H1 (cell line): ENCODE results near the gene HACD4. TPM values are rescaled to one million over a fixed set of nuclear protein-coding genes. Genes with fewer than 3 reads are reported as not detected.

Source experiments
- CTCF ChIA-PET: fragments of 300-600 bp; sonication (Branson Sonifier 250); formaldehyde crosslinking; loops from one replicate; lab custom pipeline; 2021; ENCODE audit not compliant: partially characterized antibody; lab: Charles Lee
- POLR2A ChIA-PET: fragments of 300-600 bp; sonication (Branson Sonifier 250); formaldehyde crosslinking; loops from one replicate; lab custom pipeline; 2021; ENCODE audit warnings: inconsistent platforms; ENCODE audit not compliant: partially characterized antibody; lab: Charles Lee
- DNase-seq, 2 experiments: peaks; one replicate each; pipeline versions ENCODE4 v3.0.0 to v3.0.0-alpha.2; 2010 to 2022; ENCODE audit warnings: low spot score in 2 of 2, low read depth in 1 of 2, mixed read lengths in 1 of 2
- FAIRE-seq: peaks from 2 replicates; lab custom pipeline; 2011; peaks lifted over from hg19 to GRCh38; lab: Jason Lieb, UNC
- H2AFZ ChIP-seq: 2 replicates; pipeline ENCODE4 v1.8.1; 2012; ENCODE audit warnings: low read length, inconsistent platforms
- H2AK5ac ChIP-seq: 2 replicates; pipeline ENCODE4 v1.6.1; 2013; ENCODE audit warnings: low read depth, low read length
- H2BK120ac ChIP-seq: replicated peaks from 2 replicates; pipeline ENCODE3; 2013; ENCODE audit warnings: low read depth, low read length, inconsistent platforms
- H2BK12ac ChIP-seq: 2 replicates; pipeline ENCODE4 v1.6.1; 2013; ENCODE audit warnings: low read depth, low read length
- H2BK15ac ChIP-seq: 2 replicates; pipeline ENCODE4 v1.6.1; 2013; ENCODE audit warnings: low read length
- H2BK20ac ChIP-seq: 2 replicates; pipeline ENCODE4 v1.6.1; 2013; ENCODE audit warnings: low read length
- H2BK5ac ChIP-seq: 2 replicates; pipeline ENCODE4 v1.6.1; 2013; ENCODE audit warnings: low read depth, low read length
- H3K14ac ChIP-seq: 2 replicates; pipeline ENCODE4 v1.6.1; 2013; ENCODE audit warnings: inconsistent platforms; ENCODE audit not compliant: insufficient read length
- H3K18ac ChIP-seq: 2 replicates; pipeline ENCODE4 v1.6.1; 2013; ENCODE audit warnings: low read length; ENCODE audit errors: extremely low read depth
- H3K23ac ChIP-seq: 2 replicates; pipeline ENCODE4 v1.6.1; 2013; ENCODE audit warnings: inconsistent platforms; ENCODE audit not compliant: insufficient read length
- H3K23me2 ChIP-seq: 2 replicates; pipeline ENCODE4 v1.6.1; 2013; ENCODE audit warnings: low read depth, low read length
- H3K27ac ChIP-seq: 2 replicates; pipeline ENCODE4 v1.6.1; 2011; ENCODE audit warnings: low read depth, low read length, inconsistent platforms
- H3K27me3 ChIP-seq, 4 experiments: replicated peaks in 1 of 4; 1 replicate in 1 of 4; 2 replicates in 3 of 4; pipeline versions ENCODE4 v1.6.1 to v1.8.1; 2011 to 2013; ENCODE audit warnings: low read length in 3 of 4, mild to moderate bottlenecking in 3 of 4, inconsistent platforms in 2 of 4, mixed read lengths in 2 of 4, moderate library complexity in 1 of 4; ENCODE audit not compliant: control insufficient read depth in 3 of 4, insufficient read depth in 3 of 4; ENCODE audit errors: extremely low read depth in 1 of 4
- H3K36me3 ChIP-seq, 4 experiments: 2 replicates each; pipeline versions ENCODE4 v1.6.1 to v1.8.1; 2011 to 2013; ENCODE audit warnings: mild to moderate bottlenecking in 4 of 4, low read length in 3 of 4, moderate library complexity in 2 of 4, control low read depth in 1 of 4, inconsistent platforms in 1 of 4; ENCODE audit not compliant: insufficient read depth in 4 of 4, control insufficient read depth in 2 of 4
- H3K4ac ChIP-seq: replicated peaks from 2 replicates; pipeline ENCODE3; 2013; ENCODE audit warnings: low read length, low read depth, mixed read lengths, inconsistent platforms; ENCODE audit not compliant: insufficient read length
- H3K4me1 ChIP-seq, 4 experiments: replicated peaks in 1 of 4; 1 replicate in 1 of 4; 2 replicates in 3 of 4; pipeline versions ENCODE4 v1.6.1 to v1.8.1; 2011 to 2013; ENCODE audit warnings: low read length in 3 of 4, inconsistent platforms in 2 of 4, mixed read lengths in 1 of 4; ENCODE audit not compliant: insufficient read depth in 4 of 4, control insufficient read depth in 3 of 4
- H3K4me2 ChIP-seq, 2 experiments: 2 replicates each; pipeline versions ENCODE4 v1.6.1 to v1.8.1; 2011 to 2013; ENCODE audit warnings: low read depth in 2 of 2, low read length in 2 of 2, control low read depth in 1 of 2, inconsistent platforms in 1 of 2, mild to moderate bottlenecking in 1 of 2; ENCODE audit not compliant: insufficient read depth in 1 of 2
- H3K4me3 ChIP-seq, 4 experiments: fragments of 200-600, 300-600 bp in 1 of 4; sonication (generic), shearing (Covaris generic), sonication (Bioruptor Twin) in 1 of 4; 2 replicates each; pipeline versions ENCODE4 v1.5.1 to v1.8.1; 2011 to 2016; ENCODE audit warnings: low read length in 4 of 4, low read depth in 3 of 4, control low read depth in 2 of 4, inconsistent platforms in 2 of 4, mild to moderate bottlenecking in 2 of 4, mixed read lengths in 1 of 4, moderate library complexity in 1 of 4; ENCODE audit not compliant: insufficient read depth in 2 of 4; ENCODE audit errors: extremely low read depth in 1 of 4
- H3K56ac ChIP-seq: replicated peaks from 2 replicates; pipeline ENCODE3; 2013; ENCODE audit warnings: low read depth, mild to moderate bottlenecking, mixed read lengths, low read length, inconsistent platforms; ENCODE audit not compliant: insufficient read length
- H3K79me1 ChIP-seq: 2 replicates; pipeline ENCODE4 v1.6.1; 2013; ENCODE audit warnings: low read depth, low read length, control low read depth
- H3K79me2 ChIP-seq, 2 experiments: 2 replicates each; pipeline versions ENCODE4 v1.6.1 to v1.8.1; 2012 to 2013; ENCODE audit warnings: low read length in 2 of 2, mild to moderate bottlenecking in 2 of 2, inconsistent platforms in 1 of 2; ENCODE audit not compliant: insufficient read depth in 2 of 2, control insufficient read depth in 1 of 2
- H3K9ac ChIP-seq, 4 experiments: replicated peaks in 1 of 4; 1 replicate in 1 of 4; 2 replicates in 3 of 4; pipeline versions ENCODE4 v1.6.1 to v1.8.1; 2011 to 2013; ENCODE audit warnings: low read depth in 3 of 4, low read length in 3 of 4, control low read depth in 2 of 4, mild to moderate bottlenecking in 2 of 4, moderate library complexity in 2 of 4, inconsistent platforms in 1 of 4; ENCODE audit errors: extremely low read depth in 1 of 4
- H3K9me3 ChIP-seq, 2 experiments: 2 replicates each; pipeline versions ENCODE4 v1.6.1 to v1.8.1; 2012 to 2013; ENCODE audit warnings: mild to moderate bottlenecking in 2 of 2, moderate library complexity in 2 of 2, control low read depth in 1 of 2, inconsistent platforms in 1 of 2, low read depth in 1 of 2, low read length in 1 of 2, mixed read lengths in 1 of 2; ENCODE audit not compliant: insufficient read depth in 2 of 2
- H4K20me1 ChIP-seq, 2 experiments: replicated peaks in 1 of 2; 2 replicates each; pipeline versions ENCODE3 to v1.8.1; 2011 to 2013; ENCODE audit warnings: inconsistent platforms in 2 of 2, low read length in 2 of 2, mild to moderate bottlenecking in 1 of 2; ENCODE audit not compliant: insufficient read depth in 2 of 2, control insufficient read depth in 1 of 2
- H4K5ac ChIP-seq: 2 replicates; pipeline ENCODE4 v1.6.1; 2013; ENCODE audit warnings: low read length, low read depth, mixed read lengths, inconsistent platforms; ENCODE audit not compliant: insufficient read length
- H4K8ac ChIP-seq: 2 replicates; pipeline ENCODE4 v1.8.0; 2013; ENCODE audit warnings: mild to moderate bottlenecking, moderate library complexity, low read length, inconsistent platforms; ENCODE audit not compliant: insufficient read depth; ENCODE audit errors: extremely low read depth
- H4K91ac ChIP-seq: replicated peaks from 2 replicates; pipeline ENCODE3; 2013; ENCODE audit warnings: low read length, mixed read lengths, inconsistent platforms; ENCODE audit not compliant: insufficient read length
- CBX5 ChIP-seq: fragments of 300-800, 300-1000 bp; sonication (generic); IDR thresholded peaks from 2 replicates; pipeline ENCODE4 v1.7.1; 2016; ENCODE audit warnings: antibody characterized with exemption, low read length, low read depth
- CHD1 ChIP-seq: IDR thresholded peaks from 2 replicates; pipeline ENCODE4 v1.6.1; 2012; ENCODE audit warnings: low read depth, low read length, improper control_type of control experiment
- KDM5A ChIP-seq: fragments of 200-600 bp; IDR thresholded peaks from 2 replicates; pipeline ENCODE4 v1.7.1; 2012; ENCODE audit warnings: mild to moderate bottlenecking, low read length, inconsistent platforms, mixed read lengths
- POU5F1 ChIP-seq: IDR thresholded peaks from 2 replicates; pipeline ENCODE4 v1.6.1; 2011; ENCODE audit warnings: low read depth, mild to moderate bottlenecking, low read length, moderate library complexity
- SIN3A ChIP-seq, 2 experiments: IDR thresholded peaks in 1 of 2; conservative IDR thresholded peaks in 1 of 2; 2 replicates each; pipeline ENCODE4 v1.6.1; 2011 to 2012; ENCODE audit warnings: low read length in 2 of 2, improper control_type of control experiment in 1 of 2, low read depth in 1 of 2, mild to moderate bottlenecking in 1 of 2
- SRF ChIP-seq: IDR thresholded peaks from 2 replicates; pipeline ENCODE4 v1.6.1; 2011; ENCODE audit warnings: mild to moderate bottlenecking, low read depth, low read length, moderate library complexity
- WGBS, 2 experiments: shearing (Covaris generic) in 1 of 2; methylation state at CpG; one replicate each; pipeline versions ENCODE4 v1.1.6 to v1.1.7; 2013 to 2015; ENCODE audit warnings: low lambda C conversion rate in 2 of 2, mixed read lengths in 2 of 2, inconsistent platforms in 1 of 2, low coverage in 1 of 2, missing lambda C conversion rate in 1 of 2; ENCODE audit not compliant: insufficient replicate concordance in 2 of 2, insufficient coverage in 1 of 2, insufficient read length in 1 of 2; ENCODE audit errors: extremely low coverage in 1 of 2, missing lambda C conversion rate in 1 of 2; 5-methylcytosine and 5-hydroxymethylcytosine counted together
- polyA plus RNA-seq, 7 experiments: library from polyadenylated mRNA; depleted of rRNA in 3 of 7; stranded (reverse) in 5 of 7; unstranded in 2 of 7; fragments of >200 nt in 5 of 7; fragments of 200-250 nt in 2 of 7; gene quantifications; 1 replicate in 5 of 7; 2 replicates in 1 of 7; 4 replicates in 1 of 7; pipeline versions ENCODE4 v1.2.1 to v1.2.3, GENCODE V29; 2011 to 2013; ENCODE audit warnings: missing spikeins in 2 of 7, mixed read lengths in 2 of 7
- total RNA-seq: library from RNA; stranded (reverse); fragmentation: NEBNext Ultra II Directional; extraction: Animal tissue kit (Norgen Biotek cat#: 25700); gene quantifications from 2 replicates; pipeline ENCODE4 v1.2.1, GENCODE V29; 2021

HACD4 gene
- total and polyA plus RNA-seq, 2 of the 8 experiments (the other 6 are each of a cell fraction or from before 2014, with no cell fraction given) = 0.65 to 0.86 TPM

GRCh38 chr9:21037278-21037677 is 5.8 kb upstream of the HACD4 start:
- Histone ChIP-seq H3K23me2 (no peaks in the 10 kb centered on the region), H3K18ac (no peak overlapping the region), H2BK20ac (no peak overlapping the region), H2BK5ac (no peak overlapping the region), H3K9ac (no peak overlapping the region; a peak in 1 of 7 replicates), H4K20me1 (no peaks in the 10 kb centered on the region), H3K9me3 (no peaks in the 10 kb centered on the region), H2BK15ac (no peak overlapping the region), H2AK5ac (no peak overlapping the region), H3K36me3 (no peaks in the 10 kb centered on the region), H3K4me2 (no peak overlapping the region), H4K91ac (no peak overlapping the region), H3K79me2 (no peaks in the 10 kb centered on the region), H2AFZ (no peak overlapping the region), H3K4ac (no peak overlapping the region), H4K8ac (no peak overlapping the region), H3K56ac (no peak overlapping the region), H2BK12ac (no peak overlapping the region), H2BK120ac (no peak overlapping the region), H3K4me1 (peaks cover 0 to 2% (median 0%) of the 10 kb centered on the region in 4 experiments; a peak in 1 of 7 replicates), H3K14ac (no peak overlapping the region), H3K27ac (no peak overlapping the region), H3K23ac (no peak overlapping the region), H3K79me1 (no peaks in the 10 kb centered on the region), H3K27me3 (peaks cover 0 to 9% (median 5%) of the 10 kb centered on the region in 4 experiments; a peak in 5 of 7 replicates), H3K4me3 (no peak overlapping the region), H4K5ac (no peak overlapping the region)
- DNase-seq (no peak), FAIRE-seq (no peak)
- WGBS, 2 experiments = 61% methylated on average over 2 of the region's 2 CpGs; no CpG with 5 or more reads in 1 of the 2 experiments
- POLR2A ChIA-PET = no interaction called here
- CTCF ChIA-PET = interaction anchor here (0.5 to 0.6 kb wide), 2 partner anchors 34 to 976 kb away, joined by 3 to 5 read pairs; no protein-coding TSS in a partner anchor
- TF ChIP-seq CHD1 = no peak
- no peak for TF ChIP-seq SRF
- no peak for TF ChIP-seq KDM5A
- TF ChIP-seq CBX5 = no peak
- TF ChIP-seq POU5F1 = no peak
- no peak for TF ChIP-seq SIN3A (conservative IDR thresholded peaks at IDR 0.05 in 1 of 2, IDR thresholded peaks at IDR 0.05 in 1 of 2; ENCODE audit: low read depth in 1 of 2, low read length in 2 of 2)
